ENCODE measurements around the gene RPL28.
A peak's percentile ranks its signal among the peaks of the same experiment; 100 is the strongest.
"Not testable (repeated sequence)": the region's sequence is repeated elsewhere in the genome, so short reads cannot be mapped to it uniquely, and the experiment has no call there.

The RPL28 gene

DNA sequence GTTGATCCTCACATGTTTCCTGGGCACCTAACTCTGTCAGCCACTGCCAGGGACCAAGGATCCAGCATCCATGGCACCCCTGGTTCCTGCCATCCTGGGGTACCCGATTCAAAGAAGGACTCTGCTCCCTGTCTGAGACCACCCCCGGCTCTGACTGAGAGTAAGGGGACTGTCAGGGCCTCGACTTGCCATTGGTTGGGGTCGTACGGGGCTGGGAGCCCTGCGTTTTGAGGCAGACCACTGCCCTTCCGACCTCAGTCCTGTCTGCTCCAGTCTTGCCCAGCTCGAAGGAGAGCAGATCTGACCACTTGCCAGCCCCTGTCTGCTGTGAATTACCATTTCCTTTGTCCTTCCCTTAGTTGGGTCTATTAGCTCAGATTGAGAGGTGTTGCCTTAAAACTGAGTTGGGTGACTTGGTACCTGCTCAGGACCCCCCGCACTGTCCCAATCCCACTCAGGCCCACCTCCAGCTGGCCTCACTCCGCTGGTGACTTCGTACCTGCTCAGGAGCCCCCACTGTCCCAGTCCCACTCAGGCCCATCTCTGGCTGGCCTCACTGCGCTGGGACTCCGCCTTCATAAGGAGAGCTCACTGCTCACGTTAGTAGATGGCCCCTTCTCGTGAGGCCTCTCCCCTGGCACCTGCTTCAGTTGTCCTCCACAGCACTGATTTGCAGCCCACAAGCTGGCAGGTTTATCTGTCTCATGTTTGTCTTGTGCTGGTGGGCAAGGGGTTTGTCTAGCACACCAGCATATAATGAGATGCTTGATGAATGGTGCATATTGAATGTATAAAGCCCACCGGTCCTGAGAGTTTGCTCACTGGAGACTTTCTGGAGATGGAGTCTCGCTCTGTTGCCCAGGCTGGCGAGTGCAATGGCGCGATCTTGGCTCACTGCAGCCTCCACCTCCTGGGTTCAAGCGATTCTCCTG, 3.9 kb downstream of the RPL28 start:
- no peak for DNase-seq
- intact Hi-C loops (cut with DNase I) = loop anchor here (5.0 kb wide), 1 partner anchor 73 kb away; the partner anchor contains the start of genes C19orf85 and ISOC2

DNA sequence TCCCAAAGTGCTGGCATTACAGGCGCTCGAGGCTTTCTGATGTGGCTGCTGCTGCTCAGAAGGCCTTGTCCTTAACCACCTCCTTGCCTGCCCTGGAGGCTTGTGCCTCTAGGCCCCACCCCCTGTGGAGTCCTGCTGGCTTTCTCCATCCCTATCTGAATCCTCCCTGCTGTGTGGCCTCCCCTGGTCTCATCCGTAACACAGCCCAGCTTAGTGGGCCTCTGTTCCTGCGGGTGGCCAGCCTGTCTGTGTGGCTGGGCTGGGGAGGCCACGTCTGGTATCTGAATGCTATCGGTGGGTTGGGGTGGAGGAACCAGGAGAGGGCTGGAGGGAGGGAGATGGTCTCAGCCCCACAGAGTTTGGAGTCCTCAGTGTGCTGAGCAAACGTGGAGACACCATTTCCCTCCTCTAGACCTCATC, 4.7 kb downstream of the RPL28 start:
- DNase-seq = no peak
- intact Hi-C loops (cut with DNase I) = no loop called here

DNA sequence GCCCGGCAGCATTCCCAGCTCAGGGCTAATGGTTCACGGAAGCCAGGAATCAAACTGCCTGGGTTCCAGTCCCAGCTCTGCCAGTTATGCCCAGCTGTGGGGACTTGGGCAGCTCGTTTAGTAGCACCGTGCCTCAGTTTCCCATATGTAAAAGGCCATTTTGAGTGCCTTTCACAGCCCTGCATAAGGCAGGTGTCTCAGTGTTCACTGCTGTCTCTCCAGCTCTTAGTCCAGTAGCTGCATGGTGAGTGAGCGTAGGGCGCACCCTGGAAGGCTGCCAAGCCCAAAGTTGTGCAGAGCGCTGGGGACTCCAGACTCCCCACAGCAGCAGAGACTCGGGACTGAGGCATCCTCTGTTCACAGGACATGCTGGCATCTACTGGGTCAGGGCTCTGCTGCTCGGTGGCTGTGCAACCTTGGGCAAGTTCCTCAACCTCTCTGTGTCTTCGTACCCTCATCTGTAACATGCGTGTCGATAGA, 5.5 kb downstream of the RPL28 start:
- DNase-seq = no peak
- intact Hi-C loops (cut with DNase I) = no loop called here

DNA sequence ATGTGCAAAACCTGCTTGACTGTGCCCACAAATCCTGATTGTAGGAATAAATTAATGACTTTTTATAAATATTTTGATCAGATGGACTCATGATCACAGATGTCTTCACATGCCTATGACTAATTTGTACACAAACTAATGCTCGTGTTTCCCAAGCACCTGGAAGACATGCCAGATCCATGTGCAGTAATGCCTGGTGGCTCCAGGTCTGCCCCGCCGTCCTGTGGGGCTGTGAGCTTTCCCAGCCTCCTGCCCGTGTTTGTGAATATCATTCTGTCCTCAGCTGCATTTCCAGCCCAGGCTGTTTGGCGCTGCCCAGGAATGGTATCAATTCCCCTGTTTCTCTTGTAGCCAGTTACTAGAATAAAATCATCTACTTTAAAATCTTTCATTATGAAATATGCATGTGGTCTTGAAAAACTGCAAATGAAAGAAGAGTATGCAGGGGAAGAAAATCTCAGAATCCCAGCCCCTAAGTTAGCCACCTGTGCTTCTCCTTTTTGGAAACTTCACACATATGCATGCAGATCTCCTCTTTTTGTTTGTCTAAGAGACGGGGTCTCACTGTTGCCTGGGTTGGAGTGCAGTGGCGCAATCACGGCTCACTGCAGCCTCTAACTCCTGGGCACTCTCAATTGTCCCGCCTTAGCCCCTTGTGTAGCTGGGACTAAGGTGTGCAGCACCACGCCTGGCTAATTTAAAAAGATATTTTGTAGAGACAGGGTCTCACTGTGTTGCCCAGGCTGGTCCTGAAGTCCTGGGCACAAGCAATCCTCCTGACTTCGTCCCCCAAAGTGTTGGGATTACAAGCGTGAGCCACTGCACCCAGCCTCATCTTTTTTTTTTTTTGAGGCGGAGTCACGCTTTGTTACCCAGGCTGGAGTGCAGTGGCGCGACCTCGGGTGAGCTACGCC, 6.2 kb downstream of the RPL28 start:
- intact Hi-C loops (cut with DNase I) = no loop called here
- no peak for DNase-seq

DNA sequence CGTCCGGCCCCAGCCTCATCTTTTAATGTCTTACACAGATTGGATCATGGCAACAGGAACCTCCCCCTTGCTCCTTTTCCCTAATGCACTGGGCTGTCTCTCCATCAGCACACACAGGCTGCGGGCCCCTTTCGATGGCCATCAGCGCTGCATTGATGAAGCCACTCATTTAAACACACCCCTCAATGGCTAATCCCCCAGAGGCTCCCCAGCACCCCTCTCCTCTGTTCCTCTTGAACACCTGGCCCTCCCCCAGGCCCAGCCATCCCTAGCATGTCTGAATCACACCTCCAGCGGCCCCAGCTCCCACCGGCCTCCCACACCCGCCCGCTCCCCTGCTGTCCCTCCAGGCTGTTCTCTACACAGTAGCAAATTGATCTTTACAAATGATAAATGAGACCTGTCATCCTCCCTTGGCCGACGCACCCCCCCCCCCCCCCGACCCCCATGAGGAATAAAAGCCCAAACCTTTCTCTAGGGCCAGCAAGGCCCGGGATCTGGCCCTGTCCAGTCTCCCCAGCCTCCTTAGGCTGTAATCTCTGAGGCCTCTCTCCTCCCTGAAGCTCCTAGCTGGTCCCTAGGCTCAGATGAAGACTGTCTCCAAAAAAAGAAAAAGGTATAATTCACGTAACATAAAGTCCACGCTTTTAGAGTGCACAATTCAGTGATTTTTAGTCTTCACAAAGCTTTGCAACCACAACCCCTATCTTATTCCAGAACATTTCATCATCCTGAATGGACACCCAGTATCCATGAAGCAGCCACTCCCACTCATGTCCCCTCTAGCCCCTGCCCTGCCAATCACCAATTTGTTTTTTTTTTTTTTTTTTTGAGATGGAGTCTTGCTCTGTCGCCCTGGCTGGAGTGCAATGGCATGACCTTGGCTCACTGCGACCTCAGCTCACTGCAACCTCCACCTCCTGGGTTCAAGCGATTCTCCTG, 7.4 kb downstream of the RPL28 start:
- intact Hi-C loops (cut with DNase I) = no loop called here
- no peak for DNase-seq

DNA sequence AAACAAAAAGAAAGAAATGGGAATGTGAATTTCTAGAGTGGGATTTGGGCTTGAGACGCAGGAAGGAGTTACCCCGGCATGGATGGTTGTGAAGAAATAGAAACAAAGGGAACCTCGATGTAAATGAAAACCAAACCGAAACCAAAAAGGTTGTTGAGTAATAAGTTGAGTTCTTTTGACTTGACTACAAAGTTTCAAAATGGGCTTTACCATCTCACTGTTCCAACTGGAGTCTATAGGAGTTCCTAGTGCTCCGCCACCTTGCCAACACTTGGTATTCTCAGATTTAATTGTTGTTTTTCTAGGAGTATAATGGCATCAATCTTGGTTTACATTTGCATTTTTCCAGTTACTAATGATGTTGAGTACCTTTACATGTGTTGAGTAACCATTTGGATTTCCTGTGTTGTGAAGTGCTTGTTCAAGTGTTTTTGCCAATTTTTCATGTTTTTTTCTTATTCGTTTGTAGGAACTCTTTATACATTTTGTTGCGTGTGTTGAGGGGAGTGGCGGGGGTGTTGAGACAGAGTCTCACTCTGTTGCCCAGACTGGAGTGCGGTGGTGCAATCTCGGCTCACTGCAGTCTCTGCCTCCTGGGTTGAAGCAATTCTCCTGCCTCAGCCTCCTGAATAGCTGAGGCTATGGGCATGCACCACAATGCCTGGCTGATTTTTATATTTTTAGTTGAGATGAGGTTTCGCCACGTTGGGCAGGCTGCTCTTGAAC, 12.6 kb downstream of the RPL28 start:
- no peak for DNase-seq
- intact Hi-C loops (cut with DNase I) = no loop called here

DNA sequence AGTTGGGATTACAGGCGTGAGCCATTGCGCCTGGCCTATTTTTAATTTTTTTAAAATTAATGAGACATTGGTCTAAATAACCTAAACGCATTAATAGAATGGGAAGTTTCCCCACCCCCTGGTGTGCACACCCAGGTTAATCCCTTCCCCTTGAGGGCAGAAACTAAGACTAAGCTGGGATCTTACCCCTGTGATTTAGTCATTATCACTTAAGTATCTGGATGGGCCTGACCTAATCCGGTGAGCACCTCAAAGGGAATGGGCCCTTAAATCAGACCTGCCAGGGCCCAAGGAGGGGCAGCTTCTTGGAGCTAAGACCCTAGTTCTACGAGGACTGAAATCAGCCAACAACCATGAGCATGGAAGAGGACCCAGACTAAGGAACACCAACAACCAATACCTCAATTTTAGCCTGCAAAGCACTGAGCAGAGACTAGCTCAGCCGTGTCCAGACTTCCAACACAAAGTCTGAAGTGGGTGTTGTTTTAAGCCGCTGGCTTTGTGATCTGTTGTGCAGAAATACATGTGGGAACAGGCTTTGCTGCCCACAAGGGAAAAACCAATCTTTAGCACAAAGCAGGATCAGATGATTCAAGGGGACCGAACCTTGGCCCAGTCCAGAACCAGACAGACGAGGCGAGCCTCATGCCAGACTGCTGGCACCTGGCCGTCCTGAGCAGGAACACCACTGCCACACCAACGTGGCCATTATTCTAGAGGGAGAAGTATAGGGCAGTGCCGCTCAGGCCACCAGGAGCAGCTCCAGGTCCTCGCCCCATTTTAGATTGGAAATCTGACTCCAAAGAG, 14.8 kb downstream of the RPL28 start:
- peak in 1 of 10 donors; percentile 6 for DNase-seq
- intact Hi-C loops (cut with DNase I) = no loop called here

DNA sequence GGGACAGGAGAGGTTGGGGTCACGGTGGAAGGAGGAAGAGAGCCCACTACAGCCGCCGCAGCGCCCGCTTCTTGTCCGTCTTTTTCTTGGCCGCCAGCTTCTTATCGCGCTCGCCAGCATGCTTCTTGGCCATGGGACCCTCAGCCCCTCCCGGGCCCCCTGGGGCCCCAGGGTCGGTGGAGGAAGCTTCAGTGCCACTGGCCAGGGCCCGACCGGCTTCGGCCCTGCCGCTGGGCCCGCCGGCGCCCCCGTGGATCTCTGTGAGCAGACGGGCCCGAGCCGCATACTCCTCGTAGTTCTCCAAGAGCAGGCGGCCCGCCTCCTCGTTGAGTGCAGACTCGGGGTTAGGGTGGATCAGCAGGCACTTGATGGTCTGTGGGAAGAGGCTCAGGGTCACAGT, 15.7 kb downstream of the RPL28 start:
- peak in 1 of 10 donors; percentile 23 for DNase-seq
- intact Hi-C loops (cut with DNase I) = not testable (repeated sequence)

DNA sequence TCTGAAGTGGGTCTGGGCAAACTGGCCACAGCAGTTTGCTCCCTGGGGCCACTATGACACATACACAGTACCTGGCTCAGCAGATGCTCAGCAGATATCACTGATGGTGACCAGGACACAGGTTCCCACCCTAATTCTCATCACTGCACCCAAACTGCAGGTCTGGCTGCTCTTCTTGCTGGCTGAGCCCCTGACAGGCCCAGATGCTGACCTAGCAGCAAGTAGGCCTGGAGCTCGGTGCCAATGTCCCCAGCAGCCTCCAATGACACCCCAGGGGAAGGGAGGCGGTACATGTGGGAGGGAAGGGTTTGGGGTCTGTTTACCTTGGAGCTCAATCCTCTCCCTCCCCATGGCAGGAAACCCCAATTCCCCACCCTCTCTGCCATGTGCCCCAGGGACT, 16.8 kb downstream of the RPL28 start:
- intact Hi-C loops (cut with DNase I) = no loop called here
- no peak for DNase-seq

DNA sequence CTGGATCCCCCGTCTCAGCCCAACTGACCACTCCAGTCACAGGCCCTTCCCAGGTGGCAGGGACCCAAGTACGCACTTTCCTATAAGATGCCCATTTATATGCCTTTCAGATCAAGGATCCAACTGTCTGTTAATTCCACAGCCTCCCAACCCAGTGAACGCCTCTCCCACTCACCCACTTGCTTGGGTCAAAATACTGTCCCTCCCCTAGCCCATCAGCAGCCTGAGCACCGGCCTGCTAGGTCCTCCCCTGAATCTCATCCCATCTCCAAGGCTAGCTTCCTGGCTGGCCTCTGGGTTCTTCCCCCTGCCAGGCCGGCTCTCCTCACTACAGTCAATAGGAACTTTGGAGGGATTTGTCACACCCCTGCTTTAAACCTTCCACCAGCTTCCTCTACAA, 19.9 kb downstream of the RPL28 start:
- peak in 1 of 10 donors; percentile 68 for DNase-seq
- intact Hi-C loops (cut with DNase I) = no loop called here

DNA sequence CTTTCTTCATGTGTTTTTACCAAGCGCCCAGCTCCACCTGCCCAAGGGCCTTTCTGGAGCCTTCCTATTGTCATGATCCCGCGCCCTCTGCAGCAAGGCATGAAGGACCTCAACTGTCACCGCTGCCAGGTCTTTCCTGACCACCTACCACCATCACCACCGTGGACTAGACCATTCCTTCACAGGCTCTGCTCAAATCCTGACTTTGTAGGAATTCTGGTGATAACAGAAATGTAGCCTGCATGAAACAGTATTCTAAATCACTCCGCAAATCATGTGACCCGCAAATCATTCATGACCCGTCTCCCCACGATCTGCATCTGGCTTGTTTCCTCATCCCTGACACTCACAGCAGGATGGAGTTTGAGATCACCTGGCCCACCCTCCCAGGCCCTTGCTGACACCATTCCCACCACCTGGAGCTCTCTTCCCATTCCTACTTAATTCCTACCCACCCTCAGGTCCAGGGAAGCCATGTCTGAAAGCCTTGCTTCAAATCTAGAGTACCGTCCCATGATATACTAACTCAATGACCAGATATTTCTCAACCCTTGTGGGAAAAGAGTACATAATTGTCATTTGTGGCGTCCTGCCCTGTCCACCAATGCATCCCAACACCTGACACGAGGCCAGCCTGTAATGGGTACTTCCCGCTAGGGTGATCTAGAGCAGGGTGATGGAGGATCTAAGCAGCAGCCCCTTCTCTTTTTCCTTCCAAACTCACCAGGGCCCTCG, 20.5 kb downstream of the RPL28 start:
- no peak for DNase-seq

DNA sequence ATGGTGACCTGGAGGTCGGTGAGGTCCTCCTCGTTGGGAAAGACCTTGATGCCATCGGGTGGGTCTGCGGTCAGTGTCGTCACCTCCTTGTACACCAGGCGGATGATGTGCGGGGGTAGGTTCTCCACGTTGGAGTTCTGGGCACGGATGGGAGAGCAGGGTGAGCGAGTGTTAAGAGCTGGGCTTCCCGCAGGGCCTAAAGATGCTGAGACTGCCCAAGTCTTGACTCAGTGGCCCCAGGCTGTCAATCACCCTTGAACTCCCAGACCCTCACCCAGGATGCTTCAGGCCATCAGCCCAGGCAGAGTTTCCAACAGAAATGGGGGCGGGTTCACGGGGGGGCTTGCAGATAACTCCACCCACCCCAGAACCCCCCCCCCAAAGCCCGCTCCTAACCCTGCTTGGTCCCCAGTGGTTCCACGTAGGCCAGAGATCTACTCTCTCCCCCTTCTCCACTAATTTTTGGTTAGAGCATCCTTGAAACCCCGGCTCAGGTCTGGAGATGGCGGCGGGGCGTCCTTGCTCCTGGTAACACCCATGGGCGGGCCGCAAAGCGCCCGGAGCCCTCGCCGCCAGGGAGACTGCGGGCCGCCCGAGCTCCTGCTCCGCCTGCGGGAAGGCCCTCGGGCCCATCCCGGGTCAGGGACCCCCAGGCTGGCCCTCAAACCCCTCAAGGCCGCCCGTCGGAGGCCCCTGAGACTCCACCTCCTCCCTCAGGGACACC, 21.3 kb downstream of the RPL28 start:
- DNase-seq = peak in 1 of 10 donors; percentile 83
- intact Hi-C loops (cut with DNase I) = no loop called here

More for the DNA sequence above, 20.5 kb downstream of the RPL28 start:
- intact Hi-C loops (cut with DNase I) = no loop called here

DNA sequence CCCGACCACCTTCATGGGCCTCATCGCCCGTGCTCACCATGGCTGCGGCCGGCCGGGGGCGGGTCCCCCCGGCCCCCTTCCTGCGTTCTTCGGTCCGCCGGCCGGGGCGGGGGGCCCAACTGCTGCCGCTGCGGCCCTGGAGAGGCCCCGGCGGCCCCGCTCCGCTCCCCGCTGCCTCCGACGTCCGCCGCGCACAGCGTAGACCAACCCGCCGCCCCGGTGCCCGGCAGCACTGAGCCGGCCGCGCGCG, 21.7 kb downstream of the RPL28 start, which contains the start of gene UBE2S:
Gene UBE2S (minus strand): TSS at position 239 of the 250 bp plus-strand sequence. CDS start 199 bp downstream, at position 40.
- not testable (repeated sequence) for DNase-seq

DNA sequence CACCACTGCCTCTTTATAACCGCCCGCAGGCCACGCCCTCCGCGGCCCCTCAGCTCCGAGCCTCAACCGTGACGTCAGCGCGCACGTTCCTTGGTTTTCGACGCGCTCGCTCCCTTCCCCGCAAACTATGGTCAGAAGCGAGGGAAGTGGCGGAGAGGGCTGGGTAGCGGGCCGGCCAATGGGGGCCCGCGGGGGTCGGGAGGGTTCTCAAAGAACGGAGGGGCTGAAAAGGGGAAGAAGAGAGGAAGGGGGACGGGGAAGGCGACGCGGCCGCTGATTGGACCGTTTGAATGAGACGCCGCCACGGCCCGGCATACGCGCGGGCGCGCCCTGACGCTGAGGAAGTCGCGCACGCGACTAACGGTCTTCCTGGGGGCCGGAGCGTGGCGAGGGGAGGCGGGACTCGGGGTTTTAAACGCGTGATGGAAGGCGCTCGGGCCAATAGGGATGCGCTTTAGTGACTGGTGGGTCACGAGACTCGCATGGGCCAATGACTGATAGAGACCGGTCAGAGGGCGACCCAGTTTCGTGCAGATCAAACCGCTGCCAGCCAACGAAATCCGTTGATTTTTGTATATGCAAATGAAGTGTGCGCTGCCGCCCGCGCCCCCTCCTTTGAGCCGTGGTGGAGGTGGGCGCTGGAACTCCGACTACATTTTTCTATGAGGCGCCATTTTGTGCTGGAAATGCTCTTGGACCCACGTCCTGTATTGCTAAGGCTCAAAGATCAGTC, 22.2 kb downstream of the RPL28 start:
- intact Hi-C loops (cut with DNase I) = loop anchor here (1.0 kb wide), 1 partner anchor 23 kb away; the partner anchor contains the start of gene RPL28
- DNase-seq = peak; percentile 97 to 100 (median 99)

More for the DNA sequence above, 21.7 kb downstream of the RPL28 start, which contains the start of gene UBE2S:
- intact Hi-C loops (cut with DNase I) = not testable (repeated sequence)

DNA sequence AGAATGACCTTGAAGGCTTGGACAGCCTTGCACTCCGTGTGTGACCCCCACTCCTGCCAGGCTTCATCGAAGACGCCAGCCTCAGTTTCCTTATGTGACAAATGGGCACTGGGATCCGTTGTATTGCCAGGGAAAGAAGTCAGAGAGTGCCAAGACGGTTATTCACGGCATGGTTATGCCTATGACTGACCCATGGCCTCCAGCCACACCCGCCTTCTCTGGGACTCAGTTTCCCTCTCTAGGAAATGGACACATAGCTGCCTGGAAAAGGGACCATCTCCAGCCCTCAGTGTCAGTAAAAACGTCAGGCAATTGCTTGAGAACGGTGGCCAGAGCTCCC, 22.8 kb downstream of the RPL28 start:
- DNase-seq = no peak

DNA sequence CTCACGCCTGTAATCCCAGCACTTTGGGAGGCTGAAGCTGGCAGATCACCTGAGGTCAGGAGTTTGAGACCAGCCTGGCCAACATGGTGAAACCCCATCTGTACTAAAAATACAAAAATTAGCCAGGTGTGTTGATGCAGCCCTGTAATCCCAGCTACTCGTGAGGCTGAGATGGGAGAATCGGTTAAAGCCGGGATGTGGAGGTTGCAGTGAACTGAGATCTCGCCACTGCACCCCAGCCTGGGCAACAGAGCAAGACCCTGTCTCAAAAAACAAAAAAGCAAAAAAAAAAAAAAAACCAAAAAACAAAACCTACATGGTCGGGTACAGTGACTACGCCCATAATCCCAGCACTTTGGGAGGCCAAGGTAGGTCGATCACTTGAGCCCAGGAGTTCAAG, 23.4 kb downstream of the RPL28 start:
- intact Hi-C loops (cut with DNase I) = not testable (repeated sequence)
- DNase-seq = peak in 1 of 10 donors; percentile 43

More for the DNA sequence above, 22.8 kb downstream of the RPL28 start:
- intact Hi-C loops (cut with DNase I) = loop anchor here (1.0 kb wide), 1 partner anchor 23 kb away; the partner anchor contains the start of gene RPL28
